Endothelial cell (in vitro differentiated cells): ENCODE measurements around the gene KCTD1. TPM values are rescaled to one million over a fixed set of nuclear protein-coding genes. Genes with fewer than 3 reads are reported as not detected.

ENCODE experiments used
- DNase-seq: peaks from one replicate; pipeline ENCODE4 v3.0.0; 2021; ENCODE audit warnings: low spot score
- H3K27ac Mint-ChIP-seq: one replicate; pipeline ENCODE4 v1.8.0; 2021; ENCODE audit warnings: mixed read lengths, inconsistent platforms; ENCODE audit not compliant: unreplicated experiment
- H3K27me3 Mint-ChIP-seq: one replicate; pipeline ENCODE4 v1.8.0; 2021; ENCODE audit warnings: mild to moderate bottlenecking, moderate library complexity, mixed read lengths, inconsistent platforms; ENCODE audit not compliant: unreplicated experiment
- H3K36me3 Mint-ChIP-seq: one replicate; pipeline ENCODE4 v1.8.0; 2021; ENCODE audit warnings: mild to moderate bottlenecking, low read depth, mixed read lengths, inconsistent platforms; ENCODE audit not compliant: unreplicated experiment
- H3K4me1 Mint-ChIP-seq: one replicate; pipeline ENCODE4 v1.8.0; 2021; ENCODE audit warnings: mild to moderate bottlenecking, mixed read lengths, inconsistent platforms; ENCODE audit not compliant: unreplicated experiment
- H3K4me3 Mint-ChIP-seq: one replicate; pipeline ENCODE4 v1.8.0; 2021; ENCODE audit warnings: mild to moderate bottlenecking, mixed read lengths, inconsistent platforms; ENCODE audit not compliant: unreplicated experiment
- H3K9me3 Mint-ChIP-seq: one replicate; pipeline ENCODE4 v1.8.0; 2021; ENCODE audit warnings: mixed read lengths, inconsistent platforms; ENCODE audit not compliant: unreplicated experiment
- CTCF ChIP-seq: fragments of 200-600 bp; sonication (generic); IDR thresholded peaks from one replicate; pipeline ENCODE4 v1.5.0; 2021; ENCODE audit warnings: antibody characterized with exemption; ENCODE audit not compliant: unreplicated experiment
- total RNA-seq: library from RNA; stranded (reverse); fragmentation: NEBNext Ultra II Directional; extraction: Animal tissue kit (Norgen Biotek cat#: 25700); gene quantifications from one replicate; pipeline ENCODE4 v1.2.1, GENCODE V29; 2021; ENCODE audit not compliant: unreplicated experiment

The KCTD1 gene
- total RNA-seq, 1 donor from 2014 or later = 10.6 TPM

- no peak overlapping the region for H3K4me3 Mint-ChIP-seq
These were observed 74.7 kb downstream of the KCTD1 start for GRCh38 chr18:26473672-26474071.

GRCh38 chr18:26471826-26472225 lies 76.5 kb downstream of the KCTD1 start:
- H3K4me3 Mint-ChIP-seq = no peak overlapping the region
- H3K27me3 Mint-ChIP-seq = no peaks in the 10 kb centered on the region
- peaks cover 2% of the 10 kb centered on the region for H3K36me3 Mint-ChIP-seq
- H3K27ac Mint-ChIP-seq = no peak overlapping the region
- peaks cover 3% of the 10 kb centered on the region for H3K4me1 Mint-ChIP-seq
- no peak for TF ChIP-seq CTCF
- no peak for DNase-seq
- no peaks in the 10 kb centered on the region for H3K9me3 Mint-ChIP-seq

More at GRCh38 chr18:26473672-26474071, 74.7 kb downstream of the KCTD1 start:
- Mint-ChIP-seq H3K36me3 (peaks cover 2% of the 10 kb centered on the region), H3K9me3 (no peaks in the 10 kb centered on the region), H3K27ac (no peak overlapping the region), H3K4me1 (peaks cover 3% of the 10 kb centered on the region), H3K27me3 (no peaks in the 10 kb centered on the region)
- DNase-seq = no peak
- TF ChIP-seq CTCF = no peak

GRCh38 chr18:26471027-26471426 lies 77.3 kb downstream of the KCTD1 start:
- TF ChIP-seq CTCF = no peak
- H3K36me3 Mint-ChIP-seq = peaks cover 2% of the 10 kb centered on the region
- no peaks in the 10 kb centered on the region for H3K27me3 Mint-ChIP-seq
- no peak overlapping the region for H3K4me3 Mint-ChIP-seq
- peaks cover 3% of the 10 kb centered on the region for H3K4me1 Mint-ChIP-seq
- no peak for DNase-seq
- no peak overlapping the region for H3K27ac Mint-ChIP-seq
- no peaks in the 10 kb centered on the region for H3K9me3 Mint-ChIP-seq

- Mint-ChIP-seq H3K27me3 (no peaks in the 10 kb centered on the region), H3K27ac (no peak overlapping the region), H3K9me3 (no peaks in the 10 kb centered on the region), H3K36me3 (peaks cover 2% of the 10 kb centered on the region), H3K4me3 (no peak overlapping the region), H3K4me1 (peaks cover 3% of the 10 kb centered on the region)
- no peak for TF ChIP-seq CTCF
- no peak for DNase-seq
These were observed 78.2 kb downstream of the KCTD1 start for GRCh38 chr18:26470011-26470637.

GRCh38 chr18:26468931-26469340 lies 79.4 kb downstream of the KCTD1 start:
- TF ChIP-seq CTCF = peak; percentile 83
- Mint-ChIP-seq H3K9me3 (no peaks in the 10 kb centered on the region), H3K27me3 (no peaks in the 10 kb centered on the region), H3K4me3 (no peak overlapping the region), H3K4me1 (peaks cover 3% of the 10 kb centered on the region), H3K36me3 (peaks cover under 1% of the 10 kb centered on the region), H3K27ac (no peak overlapping the region)
- peak; percentile 55 for DNase-seq
